Spleen (tissue), 11 donors: ENCODE data around the gene FANCE. TPM values are rescaled to one million over a fixed set of nuclear protein-coding genes. Genes with fewer than 3 reads are reported as not detected.

Experiments
- DNase-seq: peaks from one replicate; pipeline ENCODE4 v3.0.0-alpha.2; 2020
- H3K27ac ChIP-seq, 8 donors: fragments of 200-600 bp; sonication (generic) in 7 of 8; 1 replicate in 4 of 8; 2 replicates in 4 of 8; pipeline versions ENCODE4 v1.5.0 to v1.8.0; 2016 to 2021; ENCODE audit warnings: inconsistent platforms in 4 of 8, mild to moderate bottlenecking in 4 of 8, moderate library complexity in 1 of 8
- H3K27me3 ChIP-seq, 7 donors: fragments of 200-600 bp; sonication (generic) in 6 of 7; replicated peaks in 1 of 7; 1 replicate in 4 of 7; 2 replicates in 3 of 7; pipeline versions ENCODE4 v1.5.0 to v1.8.0; 2016 to 2021; ENCODE audit warnings: inconsistent platforms in 3 of 7, mild to moderate bottlenecking in 1 of 7
- H3K36me3 ChIP-seq, 6 donors: fragments of 200-600 bp; sonication (generic) in 5 of 6; 1 replicate in 4 of 6; 2 replicates in 2 of 6; pipeline versions ENCODE4 v1.5.0 to v1.8.0; 2016 to 2021; ENCODE audit warnings: inconsistent platforms in 2 of 6
- H3K4me1 ChIP-seq, 6 donors: fragments of 200-600 bp; sonication (generic) in 5 of 6; 1 replicate in 3 of 6; 2 replicates in 3 of 6; pipeline versions ENCODE4 v1.5.0 to v1.8.0; 2016 to 2021; ENCODE audit warnings: inconsistent platforms in 3 of 6
- H3K4me3 ChIP-seq, 8 donors: fragments of 200-600 bp; sonication (generic) in 7 of 8; 1 replicate in 4 of 8; 2 replicates in 4 of 8; pipeline versions ENCODE4 v1.5.0 to v1.8.0; 2016 to 2021; ENCODE audit warnings: inconsistent platforms in 4 of 8, mild to moderate bottlenecking in 4 of 8, moderate library complexity in 2 of 8
- H3K9me3 ChIP-seq, 8 donors: fragments of 200-600 bp; sonication (generic) in 7 of 8; 1 replicate in 4 of 8; 2 replicates in 4 of 8; pipeline versions ENCODE4 v1.5.0 to v1.8.0; 2016 to 2021; ENCODE audit warnings: inconsistent platforms in 4 of 8
- POLR2A ChIP-seq, 3 donors: fragments of 450-650 bp; IDR thresholded peaks; one replicate each; pipeline ENCODE4 v1.5.1; 2017; ENCODE audit warnings: antibody characterized with exemption in 3 of 3, mild to moderate bottlenecking in 1 of 3
- POLR2AphosphoS5 ChIP-seq, 3 donors: sonication (generic); formaldehyde crosslinking; IDR thresholded peaks; one replicate each; pipeline ENCODE4 v1.5.1; 2017; ENCODE audit warnings: antibody characterized with exemption in 3 of 3
- WGBS, 5 donors: extraction: QIAGEN DNeasy Blood & Tissue Kit in 3 of 5; methylation state at CpG; one replicate each; pipeline versions ENCODE4 v1.1.5 to v1.1.7; 2013 to 2018; 5-methylcytosine and 5-hydroxymethylcytosine counted together
- intact Hi-C: fragments of 100-400 bp; cut with DNase I; formaldehyde crosslinking; loops from one replicate; pipeline ENCODE4 v1.15.0; 2023; ENCODE audit warnings: low total_unique reads
- polyA plus RNA-seq, 3 donors: library from polyadenylated mRNA; stranded (reverse); fragments of 200-250 nt; gene quantifications; one replicate each; pipeline ENCODE4 v1.2.1, GENCODE V29; 2013
- total RNA-seq, 7 donors: library from RNA; depleted of rRNA in 3 of 7; stranded (reverse); fragments of >200 nt in 3 of 7; fragmentation: NEBNext Ultra II Directional in 4 of 7; extraction: Animal tissue kit (Norgen Biotek cat#: 25700) in 4 of 7; gene quantifications; one replicate each; pipeline versions ENCODE4 v1.1.0 to v1.2.1, GENCODE V29; 2016 to 2021
- TF ChIP-seq, protein P1 (sequence below), 11 experiments: fragments of 200-600 bp in 7 of 11; fragments of 450-650 bp in 4 of 11; sonication (generic) in 4 of 11; IDR thresholded peaks in 8 of 11; conservative IDR thresholded peaks in 3 of 11; 1 replicate in 7 of 11; 2 replicates in 4 of 11; pipeline versions ENCODE4 v1.4.0 to v1.8.0; 2016 to 2021; ENCODE audit warnings: antibody characterized with exemption in 11 of 11, inconsistent platforms in 4 of 11, mild to moderate bottlenecking in 1 of 11
- donor health status: healthy with polysubstance abuse.
- donor health status: DM: no; HTN: no; CAD: no; lungs with moderate emphysema.
- donor health status: DM: no; HTN: no; CAD: no.
- donor health status: Bipolar disorder and iron deficiency.
- donor health status: healthy.
- donor health status: DM: no; HTN: no; CAD: no.
- donor health status: DM: yes; HTN: yes; CAD: no.

Gene FANCE
- total and polyA plus RNA-seq, 10 donors, result 2.9 to 5.8 (median 4.2) TPM

DNA sequence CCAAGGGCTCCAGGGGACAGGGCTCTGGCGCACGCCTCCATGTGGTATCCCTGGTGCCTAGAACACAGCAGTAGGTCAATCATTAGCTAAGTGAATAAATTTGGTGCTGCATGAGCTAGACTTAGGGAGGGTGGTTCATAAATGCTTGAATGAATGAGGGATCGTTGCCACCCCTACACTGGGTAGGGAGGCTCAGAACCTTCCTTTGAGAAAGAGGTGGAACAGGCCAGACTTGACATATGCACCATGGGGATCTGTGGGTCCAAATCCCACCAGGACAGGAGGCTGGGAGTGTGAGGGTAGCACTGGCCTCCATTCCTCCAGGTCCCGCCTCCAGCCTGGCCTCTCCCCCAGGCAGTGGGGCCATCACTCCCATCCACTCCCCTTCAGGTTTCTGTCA, 30.9 kb downstream of the FANCE start:
- intact Hi-C loops, result no loop called here
- no peak overlapping the region for H3K4me3 ChIP-seq
- H3K36me3 ChIP-seq, result peaks cover 0 to 15% (median 0%) of the 10 kb centered on the region in 6 donors
- H3K27ac ChIP-seq, result no peak overlapping the region
- H3K9me3 ChIP-seq, result no peaks in the 10 kb centered on the region
- no peaks in the 10 kb centered on the region for H3K27me3 ChIP-seq
- 89 to 98% (median 95%) methylated on average over 3 to 4 of the region's 4 CpGs for WGBS, 5 donors
- TF ChIP-seq, protein P1, sequence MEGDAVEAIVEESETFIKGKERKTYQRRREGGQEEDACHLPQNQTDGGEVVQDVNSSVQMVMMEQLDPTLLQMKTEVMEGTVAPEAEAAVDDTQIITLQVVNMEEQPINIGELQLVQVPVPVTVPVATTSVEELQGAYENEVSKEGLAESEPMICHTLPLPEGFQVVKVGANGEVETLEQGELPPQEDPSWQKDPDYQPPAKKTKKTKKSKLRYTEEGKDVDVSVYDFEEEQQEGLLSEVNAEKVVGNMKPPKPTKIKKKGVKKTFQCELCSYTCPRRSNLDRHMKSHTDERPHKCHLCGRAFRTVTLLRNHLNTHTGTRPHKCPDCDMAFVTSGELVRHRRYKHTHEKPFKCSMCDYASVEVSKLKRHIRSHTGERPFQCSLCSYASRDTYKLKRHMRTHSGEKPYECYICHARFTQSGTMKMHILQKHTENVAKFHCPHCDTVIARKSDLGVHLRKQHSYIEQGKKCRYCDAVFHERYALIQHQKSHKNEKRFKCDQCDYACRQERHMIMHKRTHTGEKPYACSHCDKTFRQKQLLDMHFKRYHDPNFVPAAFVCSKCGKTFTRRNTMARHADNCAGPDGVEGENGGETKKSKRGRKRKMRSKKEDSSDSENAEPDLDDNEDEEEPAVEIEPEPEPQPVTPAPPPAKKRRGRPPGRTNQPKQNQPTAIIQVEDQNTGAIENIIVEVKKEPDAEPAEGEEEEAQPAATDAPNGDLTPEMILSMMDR (IDR thresholded peaks at IDR 0.05 in 8 of 11, conservative IDR thresholded peaks at IDR 0.05 in 3 of 11), result no peak
- TF ChIP-seq POLR2AphosphoS5 (IDR thresholded peaks at IDR 0.05) (no peak), POLR2A (IDR thresholded peaks at IDR 0.05) (no peak)
- no peak for DNase-seq
- H3K4me1 ChIP-seq, result peaks cover 0 to 46% (median 10%) of the 10 kb centered on the region in 6 donors

DNA sequence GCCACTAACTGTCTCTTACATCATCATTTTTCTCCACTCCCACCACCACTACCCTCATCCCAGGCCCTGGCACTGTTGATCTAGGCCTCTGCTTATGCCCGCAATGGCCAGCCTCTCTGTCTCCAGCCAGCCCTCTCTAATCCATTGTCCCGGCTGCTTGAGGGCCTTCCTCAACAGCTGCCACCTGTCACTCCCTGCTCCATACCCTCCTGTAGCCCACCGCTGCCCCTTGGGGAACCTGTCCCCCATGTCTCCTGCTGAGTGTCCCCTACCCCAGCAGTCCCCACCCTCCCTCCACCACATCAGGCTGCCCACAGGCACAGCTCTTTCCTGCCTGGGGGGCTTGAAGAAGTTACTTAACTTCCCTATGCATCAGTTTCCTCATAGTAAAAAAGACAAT, 31.4 kb downstream of the FANCE start:
- no peak overlapping the region for H3K27ac ChIP-seq
- H3K4me1 ChIP-seq, result peaks cover 0 to 51% (median 12%) of the 10 kb centered on the region in 6 donors
- no peaks in the 10 kb centered on the region for H3K27me3 ChIP-seq
- 50 to 90% (median 77%) methylated on average over 3 of the region's 3 CpGs for whole genome bisulfite sequencing, 5 donors
- no peak for DNase-seq
- no peak overlapping the region for H3K4me3 ChIP-seq
- H3K36me3 ChIP-seq, result peaks cover 0 to 12% (median 0%) of the 10 kb centered on the region in 6 donors
- no peak for TF ChIP-seq POLR2A (IDR thresholded peaks at IDR 0.05)
- TF ChIP-seq POLR2AphosphoS5 (IDR thresholded peaks at IDR 0.05), result no peak
- TF ChIP-seq, protein P1 (IDR thresholded peaks at IDR 0.05 in 8 of 11, conservative IDR thresholded peaks at IDR 0.05 in 3 of 11), result no peak
- intact Hi-C loops, result no loop called here
- no peaks in the 10 kb centered on the region for H3K9me3 ChIP-seq

DNA sequence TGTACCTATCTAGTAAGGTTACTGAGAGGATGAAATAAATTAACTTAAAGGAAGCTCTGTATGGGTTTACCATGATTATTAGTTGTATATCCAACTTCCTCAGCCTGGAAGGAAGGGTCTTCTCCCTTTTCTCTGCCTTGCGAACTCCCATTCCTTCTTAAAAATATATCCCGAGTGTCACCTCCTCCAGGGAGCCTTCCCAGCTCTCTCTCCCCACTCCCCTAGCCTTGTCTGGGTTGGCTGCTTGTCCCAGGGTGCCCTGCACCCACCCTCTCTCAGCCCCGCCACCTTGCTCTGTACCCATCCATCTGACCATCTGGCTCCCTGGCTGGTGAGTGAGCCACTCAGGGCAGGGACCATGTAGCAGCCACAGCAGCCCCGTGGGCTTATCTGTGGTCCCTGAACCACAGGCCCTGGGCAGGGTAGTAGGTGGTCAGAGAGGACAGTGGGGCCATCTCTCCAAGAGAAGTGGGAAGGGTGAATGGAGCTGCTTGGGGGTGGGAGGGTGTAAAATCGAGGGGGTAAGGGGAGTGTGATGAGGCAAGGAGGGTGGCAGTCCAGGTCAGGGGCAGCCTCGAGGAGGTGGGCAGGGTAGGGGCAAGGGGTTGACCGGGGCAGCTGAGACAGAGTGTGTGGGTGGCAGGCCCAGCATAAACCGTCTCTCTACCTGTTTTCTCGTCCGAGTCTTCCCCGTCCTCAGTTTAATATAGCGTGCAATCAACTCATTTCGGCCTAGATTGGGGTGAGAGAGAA, 31.9 kb downstream of the FANCE start:
- Histone ChIP-seq H3K27me3 (no peaks in the 10 kb centered on the region), H3K9me3 (no peaks in the 10 kb centered on the region), H3K4me3 (no peak overlapping the region), H3K36me3 (peaks cover 0 to 12% (median 0%) of the 10 kb centered on the region in 6 donors), H3K27ac (no peak overlapping the region), H3K4me1 (peaks cover 0 to 56% (median 14%) of the 10 kb centered on the region in 6 donors)
- DNase-seq, result no peak
- TF ChIP-seq POLR2AphosphoS5 (IDR thresholded peaks at IDR 0.05), result no peak
- TF ChIP-seq, protein P1 (IDR thresholded peaks at IDR 0.05 in 8 of 11, conservative IDR thresholded peaks at IDR 0.05 in 3 of 11), result no peak
- no peak for TF ChIP-seq POLR2A (IDR thresholded peaks at IDR 0.05)
- 77 to 89% (median 80%) methylated on average over 13 of the region's 13 CpGs for WGBS, 5 donors
- intact Hi-C loops, result no loop called here

DNA sequence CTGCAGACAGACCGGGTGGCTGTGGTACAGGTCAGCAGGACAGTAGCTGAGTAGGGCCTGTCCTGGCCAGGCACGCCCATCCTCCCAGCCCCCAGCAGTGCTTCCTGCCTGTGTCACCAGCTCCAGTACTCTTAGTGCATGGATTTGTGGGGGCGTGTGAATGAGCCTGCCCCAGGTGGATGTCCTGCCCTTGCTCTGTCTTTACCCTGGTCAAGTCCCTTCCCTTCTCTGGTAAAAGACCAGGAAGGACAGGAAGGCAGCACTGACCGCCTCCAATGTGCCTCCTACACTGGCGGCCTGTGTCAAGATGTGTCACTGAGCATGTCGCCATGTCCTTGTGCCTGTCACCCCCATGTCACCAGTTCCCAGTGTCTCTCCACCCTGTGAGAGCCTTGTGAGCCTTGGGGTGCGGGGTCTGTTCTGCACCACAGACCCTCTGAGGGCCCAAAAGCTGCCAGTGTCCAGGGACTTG, 32.8 kb downstream of the FANCE start:
- H3K4me1 ChIP-seq, result peaks cover 0 to 64% (median 17%) of the 10 kb centered on the region in 6 donors
- peak overlapping the region in 4 of 8 donors; percentile 50 to 66 (median 56) for H3K27ac ChIP-seq
- H3K4me3 ChIP-seq, result no peak overlapping the region
- TF ChIP-seq POLR2A (IDR thresholded peaks at IDR 0.05) (no peak), POLR2AphosphoS5 (IDR thresholded peaks at IDR 0.05) (no peak)
- TF ChIP-seq, protein P1 (IDR thresholded peaks at IDR 0.05 in 8 of 11, conservative IDR thresholded peaks at IDR 0.05 in 3 of 11), result no peak
- peaks cover 0 to 3% (median 0%) of the 10 kb centered on the region in 6 donors for H3K36me3 ChIP-seq
- peaks cover 0 to 2% (median 0%) of the 10 kb centered on the region in 7 donors for H3K27me3 ChIP-seq
- 66 to 84% (median 72%) methylated on average over 5 to 7 of the region's 7 CpGs for WGBS, 5 donors
- no peak for DNase-seq
- no peaks in the 10 kb centered on the region for H3K9me3 ChIP-seq
- intact Hi-C loops, result no loop called here
